ENCODE results near the gene AGTRAP.

Gene AGTRAP

GRCh38 chr1:11789126-11790067 lies 53.5 kb downstream of the AGTRAP start:
- Mint-ChIP-seq H3K27me3 (no peaks in the 10 kb centered on the region), H3K4me1 (ENCODE audit: low read depth in 2 of 2) (peaks cover 6 to 10% of the 10 kb centered on the region in 2 donors), H3K9me3 (no peaks in the 10 kb centered on the region), H3K4me3 (no peak overlapping the region), H3K27ac (peak overlapping the region in 1 of 2 donors; percentile 57), H3K36me3 (ENCODE audit: insufficient read depth) (peaks cover 15% of the 10 kb centered on the region)
- no peak for DNase-seq
- no peak for ATAC-seq (replicated peaks)

- ATAC-seq (replicated peaks) = no peak
- Mint-ChIP-seq H3K4me3 (no peak overlapping the region), H3K9me3 (no peaks in the 10 kb centered on the region), H3K27me3 (no peaks in the 10 kb centered on the region), H3K4me1 (ENCODE audit: low read depth in 2 of 2) (peaks cover 6 to 7% of the 10 kb centered on the region in 2 donors), H3K36me3 (ENCODE audit: insufficient read depth) (peaks cover 16% of the 10 kb centered on the region), H3K27ac (peak overlapping the region in 1 of 2 donors; percentile 29)
- no peak for DNase-seq
Observed at GRCh38 chr1:11790101-11790879, 54.4 kb downstream of the AGTRAP start.

DNA sequence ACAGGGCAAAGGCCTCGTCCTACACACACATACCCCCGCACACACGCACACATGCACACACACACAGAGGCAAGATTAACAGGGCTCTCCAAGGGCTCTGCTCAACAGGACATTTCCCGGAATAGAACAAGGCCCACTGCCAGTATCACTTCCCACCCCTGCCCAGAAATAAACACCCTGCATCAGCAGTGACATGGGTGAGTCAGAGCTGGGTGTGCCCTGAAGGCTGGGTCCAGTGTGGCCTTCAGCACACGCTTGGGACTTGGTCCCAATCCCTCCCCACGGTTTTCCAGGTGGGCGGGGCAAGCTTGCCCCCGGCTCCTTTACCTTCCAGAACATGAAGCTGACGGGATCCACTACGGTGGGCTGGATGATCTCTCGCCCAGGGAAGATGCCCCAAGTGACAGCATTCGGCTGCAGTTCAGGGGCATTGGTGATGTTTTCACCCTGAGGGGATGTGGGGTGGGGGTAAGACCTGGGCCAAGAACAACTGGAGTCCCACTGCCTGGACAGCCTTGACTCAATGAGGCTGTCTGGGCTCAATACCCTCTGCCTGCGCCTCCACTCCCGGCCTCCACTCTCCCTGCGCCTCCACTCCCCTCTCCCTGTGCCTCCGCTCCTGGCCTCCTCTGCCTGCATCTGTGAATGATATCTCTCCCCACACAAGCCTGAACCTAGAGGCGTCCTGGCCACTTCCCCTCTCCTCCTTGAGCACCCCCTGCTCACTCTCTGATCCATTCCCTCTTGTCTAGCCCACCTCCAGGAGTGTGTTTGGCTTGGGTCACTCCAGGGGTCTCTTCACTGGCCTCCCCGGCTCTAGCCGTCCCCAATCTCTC lies 55.2 kb downstream of the AGTRAP start:
- DNase-seq (no peak), ATAC-seq (replicated peaks) (no peak)
- Mint-ChIP-seq H3K27ac (peak overlapping the region; percentile 29 to 56), H3K9me3 (no peaks in the 10 kb centered on the region), H3K36me3 (ENCODE audit: insufficient read depth) (peaks cover 24% of the 10 kb centered on the region), H3K4me3 (no peak overlapping the region), H3K4me1 (ENCODE audit: low read depth in 2 of 2) (peaks cover 5 to 6% of the 10 kb centered on the region in 2 donors), H3K27me3 (no peaks in the 10 kb centered on the region)

- H3K4me3 Mint-ChIP-seq = no peak overlapping the region
- no peaks in the 10 kb centered on the region for H3K27me3 Mint-ChIP-seq
- ATAC-seq (replicated peaks) = no peak
- peaks cover 5 to 6% of the 10 kb centered on the region in 2 donors for H3K4me1 Mint-ChIP-seq (ENCODE audit: low read depth in 2 of 2)
- H3K36me3 Mint-ChIP-seq (ENCODE audit: insufficient read depth) = peaks cover 24% of the 10 kb centered on the region
- peak overlapping the region in 1 of 2 donors; percentile 44 for H3K27ac Mint-ChIP-seq
- DNase-seq = no peak
- H3K9me3 Mint-ChIP-seq = no peaks in the 10 kb centered on the region
Observed at GRCh38 chr1:11792106-11792505, 56.2 kb downstream of the AGTRAP start.

DNA sequence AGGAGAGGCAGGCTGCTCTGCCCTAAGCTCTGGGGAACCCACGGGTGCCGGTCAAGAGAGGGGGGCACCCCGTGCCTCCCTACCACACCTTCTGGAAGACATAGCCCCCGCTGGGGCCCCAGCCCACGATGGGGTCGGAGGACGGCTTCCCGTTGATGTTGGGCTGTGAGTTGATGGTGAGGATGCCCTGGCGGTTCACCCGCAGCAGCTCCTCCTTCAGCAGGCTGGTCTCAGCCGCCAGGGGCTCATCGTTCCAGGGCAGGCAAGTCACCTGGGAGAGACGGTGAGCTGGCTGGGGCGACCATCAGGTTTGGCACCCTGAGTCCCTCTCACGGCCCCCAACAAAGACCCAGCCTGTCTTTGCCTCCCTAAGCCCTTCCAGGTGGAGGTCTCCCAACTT lies 57.9 kb downstream of the AGTRAP start:
- peaks cover 5 to 6% of the 10 kb centered on the region in 2 donors for H3K4me1 Mint-ChIP-seq (ENCODE audit: low read depth in 2 of 2)
- DNase-seq = no peak
- H3K36me3 Mint-ChIP-seq (ENCODE audit: insufficient read depth) = peaks cover 26% of the 10 kb centered on the region
- H3K27ac Mint-ChIP-seq = no peak overlapping the region
- no peaks in the 10 kb centered on the region for H3K27me3 Mint-ChIP-seq
- H3K4me3 Mint-ChIP-seq = no peak overlapping the region
- no peaks in the 10 kb centered on the region for H3K9me3 Mint-ChIP-seq
- no peak for ATAC-seq (replicated peaks)

- no peak for ATAC-seq (replicated peaks)
- H3K27ac Mint-ChIP-seq = no peak overlapping the region
- H3K4me1 Mint-ChIP-seq (ENCODE audit: low read depth in 2 of 2) = peaks cover 5 to 6% of the 10 kb centered on the region in 2 donors
- no peaks in the 10 kb centered on the region for H3K27me3 Mint-ChIP-seq
- peaks cover 34% of the 10 kb centered on the region for H3K36me3 Mint-ChIP-seq (ENCODE audit: insufficient read depth)
- no peak for DNase-seq
- H3K9me3 Mint-ChIP-seq = no peaks in the 10 kb centered on the region
- H3K4me3 Mint-ChIP-seq = no peak overlapping the region
Observed at GRCh38 chr1:11794446-11795237, 58.7 kb downstream of the AGTRAP start.

DNA sequence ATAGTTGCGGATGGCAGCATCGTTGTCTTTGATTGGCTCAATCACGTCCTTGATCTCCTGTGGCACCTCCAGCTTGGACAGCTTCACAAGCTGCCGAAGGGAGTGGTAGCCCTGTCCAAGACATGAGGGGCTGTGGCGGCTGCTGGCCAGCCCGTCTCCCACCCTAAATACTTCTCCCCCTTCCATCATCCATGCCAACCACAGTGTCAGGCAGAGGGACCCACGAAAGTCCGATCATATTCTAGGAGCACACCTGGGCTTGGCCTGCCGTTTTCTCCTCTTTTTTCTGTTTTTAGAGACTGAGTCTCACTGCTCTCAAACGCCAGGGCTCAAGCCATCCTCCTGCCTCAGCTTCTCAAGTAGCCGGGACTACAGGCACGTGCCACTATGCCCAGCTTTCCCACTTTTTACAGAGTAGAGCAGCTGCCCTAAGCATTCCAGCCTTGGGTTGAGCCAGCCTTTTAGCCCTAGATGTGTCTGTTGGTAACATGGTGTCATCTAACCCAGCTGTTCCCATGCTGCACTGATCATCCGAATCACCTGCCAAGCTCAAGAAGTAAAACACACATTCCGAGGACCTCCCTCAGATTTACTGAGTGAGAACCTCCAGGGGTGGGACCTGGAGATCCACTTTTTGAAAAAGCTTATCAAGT lies 59.4 kb downstream of the AGTRAP start:
- DNase-seq (no peak), ATAC-seq (replicated peaks) (no peak)
- no peak overlapping the region for H3K4me3 Mint-ChIP-seq
- no peaks in the 10 kb centered on the region for H3K9me3 Mint-ChIP-seq
- peaks cover 40% of the 10 kb centered on the region for H3K36me3 Mint-ChIP-seq (ENCODE audit: insufficient read depth)
- no peaks in the 10 kb centered on the region for H3K27me3 Mint-ChIP-seq
- H3K27ac Mint-ChIP-seq = no peak overlapping the region
- peaks cover 5 to 6% of the 10 kb centered on the region in 2 donors for H3K4me1 Mint-ChIP-seq (ENCODE audit: low read depth in 2 of 2)

DNA sequence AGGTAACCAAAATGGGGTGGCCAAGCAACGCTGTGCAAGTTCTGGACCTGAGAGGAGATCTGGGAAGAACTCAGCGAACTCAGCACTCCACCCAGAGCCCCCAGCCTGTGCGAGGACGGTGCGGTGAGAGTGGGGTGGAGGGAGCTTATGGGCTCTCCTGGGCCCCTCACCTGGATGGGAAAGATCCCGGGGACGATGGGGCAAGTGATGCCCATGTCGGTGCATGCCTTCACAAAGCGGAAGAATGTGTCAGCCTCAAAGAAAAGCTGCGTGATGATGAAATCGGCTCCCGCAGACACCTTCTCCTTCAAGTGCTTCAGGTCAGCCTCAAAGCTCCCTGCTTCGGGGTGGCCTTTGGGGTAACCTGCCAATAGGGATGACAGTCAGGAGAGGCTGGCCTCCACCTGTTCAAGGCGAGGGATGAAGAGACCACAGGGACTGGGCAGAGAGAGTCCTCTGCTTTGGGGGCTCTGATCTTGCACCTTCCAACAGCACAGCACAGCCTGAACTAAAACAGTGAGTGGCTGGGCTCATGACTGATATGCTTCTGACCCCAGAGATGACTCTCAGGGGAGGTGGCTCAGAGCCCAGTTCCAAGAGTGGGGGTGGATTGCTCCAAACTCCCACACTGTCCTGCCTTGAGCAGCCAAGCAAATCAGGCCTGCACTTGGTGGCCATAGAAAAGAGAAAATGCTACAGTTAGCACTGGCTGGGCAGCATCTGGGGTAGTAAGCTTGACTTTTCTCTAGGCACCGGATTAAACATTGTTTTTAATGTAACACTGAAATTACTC lies 60.3 kb downstream of the AGTRAP start:
- no peaks in the 10 kb centered on the region for H3K9me3 Mint-ChIP-seq
- ATAC-seq (replicated peaks) = no peak
- peaks cover 39% of the 10 kb centered on the region for H3K36me3 Mint-ChIP-seq (ENCODE audit: insufficient read depth)
- H3K27ac Mint-ChIP-seq = no peak overlapping the region
- no peaks in the 10 kb centered on the region for H3K27me3 Mint-ChIP-seq
- peaks cover 2 to 6% of the 10 kb centered on the region in 2 donors for H3K4me1 Mint-ChIP-seq (ENCODE audit: low read depth in 2 of 2)
- DNase-seq = no peak
- no peak overlapping the region for H3K4me3 Mint-ChIP-seq

DNA sequence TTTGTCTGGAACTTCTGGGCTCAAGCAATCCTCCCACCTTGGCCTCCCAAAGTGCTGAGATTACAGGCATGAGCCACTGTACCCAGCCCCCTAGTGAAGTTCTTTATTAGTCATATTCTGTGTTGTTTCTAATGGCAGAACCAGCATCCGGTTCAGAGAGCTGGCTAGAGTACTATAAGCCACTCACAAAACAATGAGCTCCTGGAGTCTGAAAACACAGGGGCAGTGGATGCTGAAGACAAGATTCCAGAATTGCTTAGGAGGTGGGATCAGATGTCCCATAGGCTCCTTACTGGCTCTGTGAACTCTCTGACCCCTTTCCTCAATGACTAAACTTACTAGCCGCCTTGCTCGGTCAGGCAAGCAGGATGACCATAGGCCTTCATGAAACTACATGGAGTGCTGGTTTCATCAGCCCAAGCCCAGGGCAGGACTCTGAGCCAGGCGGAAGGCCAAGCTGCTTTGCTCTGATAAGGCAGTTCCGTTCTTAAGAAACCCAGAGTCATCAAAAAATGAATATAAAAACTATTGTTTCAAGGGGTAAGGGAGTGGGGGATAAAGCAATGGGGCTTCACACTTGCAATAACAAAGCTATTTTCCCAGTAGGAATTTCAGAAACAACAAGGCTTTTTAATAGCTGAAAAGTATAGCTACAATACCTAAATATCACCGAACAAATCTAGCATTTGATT lies 61.7 kb downstream of the AGTRAP start:
- H3K4me1 Mint-ChIP-seq (ENCODE audit: low read depth in 2 of 2) = peaks cover 7 to 10% of the 10 kb centered on the region in 2 donors
- ATAC-seq (replicated peaks) = no peak
- H3K27me3 Mint-ChIP-seq = no peaks in the 10 kb centered on the region
- peaks cover 37% of the 10 kb centered on the region for H3K36me3 Mint-ChIP-seq (ENCODE audit: insufficient read depth)
- no peaks in the 10 kb centered on the region for H3K9me3 Mint-ChIP-seq
- no peak for DNase-seq
- H3K27ac Mint-ChIP-seq = no peak overlapping the region
- no peak overlapping the region for H3K4me3 Mint-ChIP-seq

- no peaks in the 10 kb centered on the region for H3K9me3 Mint-ChIP-seq
- peaks cover 35% of the 10 kb centered on the region for H3K36me3 Mint-ChIP-seq (ENCODE audit: insufficient read depth)
- H3K27ac Mint-ChIP-seq = no peak overlapping the region
- DNase-seq (no peak), ATAC-seq (replicated peaks) (no peak)
- H3K4me3 Mint-ChIP-seq = no peak overlapping the region
- H3K4me1 Mint-ChIP-seq (ENCODE audit: low read depth in 2 of 2) = peaks cover 21 to 25% of the 10 kb centered on the region in 2 donors
- no peaks in the 10 kb centered on the region for H3K27me3 Mint-ChIP-seq
Observed at GRCh38 chr1:11799099-11799498, 63.2 kb downstream of the AGTRAP start.

DNA sequence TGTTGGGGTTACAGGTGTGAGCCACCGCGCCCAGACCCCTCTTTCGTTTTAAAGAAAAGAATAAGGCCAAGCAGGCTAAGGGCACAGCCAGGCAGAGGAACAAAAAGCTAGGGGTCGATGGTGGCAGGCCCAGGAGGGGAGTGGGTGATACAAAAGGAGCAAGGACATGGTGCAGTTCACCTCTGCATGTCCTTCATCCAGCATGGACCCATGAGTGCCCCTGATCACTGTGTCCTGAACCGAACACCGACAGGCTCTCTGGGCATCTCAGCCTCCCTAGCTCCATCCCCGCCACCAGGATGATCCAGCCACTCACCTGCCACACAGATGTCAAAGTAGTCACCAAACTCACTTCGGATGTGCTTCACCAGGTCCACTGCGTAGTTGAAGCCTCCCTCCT lies 64.0 kb downstream of the AGTRAP start:
- Mint-ChIP-seq H3K9me3 (no peaks in the 10 kb centered on the region), H3K27me3 (no peaks in the 10 kb centered on the region), H3K36me3 (ENCODE audit: insufficient read depth) (peaks cover 35% of the 10 kb centered on the region), H3K4me3 (no peak overlapping the region), H3K4me1 (ENCODE audit: low read depth in 2 of 2) (peaks cover 29 to 33% of the 10 kb centered on the region in 2 donors), H3K27ac (no peak overlapping the region)
- DNase-seq (no peak), ATAC-seq (replicated peaks) (no peak)
